DLD1 (cell line): ENCODE results near the gene RFC2.

ENCODE experiments used
- in situ Hi-C: cut with HindIII; loops from 2 replicates; pipeline ENCODE4 v1.10.0; 2017; ENCODE audit warnings: low sequenced_read_pairs

Gene RFC2

GRCh38 chr7:74254129-74254857, at the start of gene RFC2:
TSS of gene RFC2 (minus strand) at chr7:74254399. CDS start at chr7:74254383, 16 bp downstream.
- in situ Hi-C loops, result no loop called here

- in situ Hi-C loops, result no loop called here
Measured at GRCh38 chr7:74302745-74303221, 48.6 kb upstream of the RFC2 start.

- in situ Hi-C loops, result no loop called here
Measured at GRCh38 chr7:74300926-74301325, 46.7 kb upstream of the RFC2 start.

- in situ Hi-C loops, result loop anchor here (25.0 kb wide), 2 partner anchors 88 to 112 kb away; no protein-coding TSS in a partner anchor
Measured at GRCh38 chr7:74299401-74299800, 45.2 kb upstream of the RFC2 start.

- in situ Hi-C loops, result loop anchor here (25.0 kb wide), 2 partner anchors 90 to 110 kb away; no protein-coding TSS in a partner anchor
Measured at GRCh38 chr7:74297516-74298233, 43.5 kb upstream of the RFC2 start.

- in situ Hi-C loops, result loop anchor here (25.0 kb wide), 2 partner anchors 93 to 107 kb away; no protein-coding TSS in a partner anchor
Measured at GRCh38 chr7:74294191-74294998, 40.2 kb upstream of the RFC2 start.

- in situ Hi-C loops, result loop anchor here (25.0 kb wide), 2 partner anchors 94 to 106 kb away; no protein-coding TSS in a partner anchor
Measured at GRCh38 chr7:74293577-74293908, 39.3 kb upstream of the RFC2 start.

- in situ Hi-C loops, result loop anchor here (25.0 kb wide), 2 partner anchors 94 to 106 kb away; no protein-coding TSS in a partner anchor
Measured at GRCh38 chr7:74292757-74293576, 38.8 kb upstream of the RFC2 start.

- in situ Hi-C loops, result loop anchor here (25.0 kb wide), 2 partner anchors 96 to 104 kb away; no protein-coding TSS in a partner anchor
Measured at GRCh38 chr7:74291535-74291934, 37.3 kb upstream of the RFC2 start.

GRCh38 chr7:74290981-74291441, 36.8 kb upstream of the RFC2 start:
- in situ Hi-C loops, result loop anchor here (25.0 kb wide), 2 partner anchors 96 to 104 kb away; no protein-coding TSS in a partner anchor

- in situ Hi-C loops, result loop anchor here (25.0 kb wide), 2 partner anchors 97 to 103 kb away; no protein-coding TSS in a partner anchor
Measured at GRCh38 chr7:74290553-74290950, 36.4 kb upstream of the RFC2 start.

- in situ Hi-C loops, result loop anchor here (25.0 kb wide), 2 partner anchors 97 to 103 kb away; no protein-coding TSS in a partner anchor
Measured at GRCh38 chr7:74289659-74290552, 35.7 kb upstream of the RFC2 start.

GRCh38 chr7:74289018-74289658, 34.9 kb upstream of the RFC2 start, which contains the start of gene CLIP2:
TSS of gene CLIP2 (plus strand) at chr7:74289407. CDS start at chr7:74317547, 28,140 bp downstream.
- in situ Hi-C loops, result loop anchor here (25.0 kb wide), 2 partner anchors 98 to 102 kb away; no protein-coding TSS in a partner anchor

GRCh38 chr7:74288034-74288881, 34.1 kb upstream of the RFC2 start:
- in situ Hi-C loops, result loop anchor here (25.0 kb wide), 2 partner anchors 99 to 101 kb away; no protein-coding TSS in a partner anchor

- in situ Hi-C loops, result loop anchor here (25.0 kb wide), 2 partner anchors 100 kb away; no protein-coding TSS in a partner anchor
Measured at GRCh38 chr7:74287303-74288033, 33.3 kb upstream of the RFC2 start.

GRCh38 chr7:74286131-74286530, 31.9 kb upstream of the RFC2 start:
- in situ Hi-C loops, result loop anchor here (25.0 kb wide), 2 partner anchors 99 to 101 kb away; no protein-coding TSS in a partner anchor
